ENCODE results near the gene IRX6. TPM values are rescaled to one million over a fixed set of nuclear protein-coding genes. Genes with fewer than 3 reads are reported as not detected.

Gene IRX6
- polyA plus RNA-seq (0.04 TPM in 1 of 3 replicates, not detected in the others), polyA minus RNA-seq (0.13 TPM in 1 of 3 replicates, not detected in the others)
- polyA plus RNA-seq (2011; ENCODE audit: low read depth): not detected
- 0.02 TPM in 1 of 2 replicates, not detected in the other for polyA plus RNA-seq (2011; cell fraction: cytosol; rRNA removed)
- not detected in 2 replicates for polyA plus RNA-seq (2011; cell fraction: nucleus; rRNA removed)
- not detected in 2 replicates for polyA plus RNA-seq (2012; ENCODE audit: low replicate concordance)
- not detected for polyA minus RNA-seq (2011; cell fraction: cytosol; rRNA and poly(A)+ RNA removed)
- polyA minus RNA-seq (2011; cell fraction: nucleus; rRNA and poly(A)+ RNA removed): not detected in 2 replicates

GRCh38 chr16:55323637-55324271 lies at the start of gene IRX6:
Gene IRX6 (plus strand): TSS chr16:55324203. CDS start chr16:55325092, 889 bp downstream.
- peak within 1 kb of the TSS; percentile 22 for H3K4me2 ChIP-seq (ENCODE audit: control insufficient read depth, extremely low read depth, insufficient read depth, low read depth, low read length)
- FAIRE-seq (no peak), DNase-seq (ENCODE audit: low read depth, low spot score) (peak; percentile 9)
- dilution Hi-C loops (cut with MboI; ENCODE audit: extremely low pct_ligation_motif_present, low sequenced_read_pairs): no loop called here
- no peak within 1 kb of the TSS for H2AFZ ChIP-seq (ENCODE audit: control insufficient read depth, low read length)
- H3K4me1 ChIP-seq (ENCODE audit: control insufficient read depth, extremely low read depth, insufficient read depth, low read length): no peaks in the 10 kb centered on the region
- TF ChIP-seq EZH2 (IDR thresholded peaks at IDR 0.05; ENCODE audit: low read length): no peak
- TF ChIP-seq, protein P1, sequence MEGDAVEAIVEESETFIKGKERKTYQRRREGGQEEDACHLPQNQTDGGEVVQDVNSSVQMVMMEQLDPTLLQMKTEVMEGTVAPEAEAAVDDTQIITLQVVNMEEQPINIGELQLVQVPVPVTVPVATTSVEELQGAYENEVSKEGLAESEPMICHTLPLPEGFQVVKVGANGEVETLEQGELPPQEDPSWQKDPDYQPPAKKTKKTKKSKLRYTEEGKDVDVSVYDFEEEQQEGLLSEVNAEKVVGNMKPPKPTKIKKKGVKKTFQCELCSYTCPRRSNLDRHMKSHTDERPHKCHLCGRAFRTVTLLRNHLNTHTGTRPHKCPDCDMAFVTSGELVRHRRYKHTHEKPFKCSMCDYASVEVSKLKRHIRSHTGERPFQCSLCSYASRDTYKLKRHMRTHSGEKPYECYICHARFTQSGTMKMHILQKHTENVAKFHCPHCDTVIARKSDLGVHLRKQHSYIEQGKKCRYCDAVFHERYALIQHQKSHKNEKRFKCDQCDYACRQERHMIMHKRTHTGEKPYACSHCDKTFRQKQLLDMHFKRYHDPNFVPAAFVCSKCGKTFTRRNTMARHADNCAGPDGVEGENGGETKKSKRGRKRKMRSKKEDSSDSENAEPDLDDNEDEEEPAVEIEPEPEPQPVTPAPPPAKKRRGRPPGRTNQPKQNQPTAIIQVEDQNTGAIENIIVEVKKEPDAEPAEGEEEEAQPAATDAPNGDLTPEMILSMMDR (optimal IDR thresholded peaks at IDR 0.05 in 1 of 3, IDR thresholded peaks at IDR 0.05 in 1 of 3, conservative IDR thresholded peaks at IDR 0.05 in 1 of 3; ENCODE audit: extremely low read depth in 1 of 3, insufficient read depth in 2 of 3, low read length in 3 of 3): peak; percentile 37 to 71 (median 44)
- H3K79me2 ChIP-seq (ENCODE audit: control insufficient read depth, insufficient read depth, low read length): no peaks in the 10 kb centered on the region
- H3K9ac ChIP-seq (ENCODE audit: control insufficient read depth, extremely low read depth, insufficient read depth, low read length): no peak within 1 kb of the TSS
- no peaks in the 10 kb centered on the region for H3K9me1 ChIP-seq (ENCODE audit: control insufficient read depth, extremely low read depth, insufficient read depth, low read length)
- no peaks in the 10 kb centered on the region for H4K20me1 ChIP-seq (ENCODE audit: control insufficient read depth, extremely low read depth, insufficient read depth, low read length)
- peaks cover 34% of the 10 kb centered on the region for H3K27me3 ChIP-seq (ENCODE audit: control insufficient read depth, extremely low read depth, insufficient read depth, low read length)
- no peaks in the 10 kb centered on the region for H3K36me3 ChIP-seq (ENCODE audit: control insufficient read depth in 2 of 2, extremely low read depth in 1 of 2, insufficient read depth in 2 of 2, low read length in 2 of 2)
- H3K9me3 ChIP-seq (ENCODE audit: control insufficient read depth, low read depth, low read length): no peaks in the 10 kb centered on the region
- H3K27ac ChIP-seq (ENCODE audit: control insufficient read depth, insufficient read depth, low read length): no peak within 1 kb of the TSS
- no peak within 1 kb of the TSS for H3K4me3 ChIP-seq (ENCODE audit: control insufficient read depth in 2 of 3, extremely low read depth in 1 of 3, insufficient read depth in 2 of 3, low read depth in 1 of 3, low read length in 3 of 3)

GRCh38 chr16:55274391-55274790 lies 49.6 kb upstream of the IRX6 start:
- TF ChIP-seq, protein P1 (optimal IDR thresholded peaks at IDR 0.05 in 1 of 3, IDR thresholded peaks at IDR 0.05 in 1 of 3, conservative IDR thresholded peaks at IDR 0.05 in 1 of 3; ENCODE audit: extremely low read depth in 1 of 3, insufficient read depth in 2 of 3, low read length in 3 of 3): no peak
- TF ChIP-seq EZH2 (IDR thresholded peaks at IDR 0.05; ENCODE audit: low read length): no peak

More at GRCh38 chr16:55274391-55274790, 49.6 kb upstream of the IRX6 start:
- Histone ChIP-seq H3K4me1 (ENCODE audit: control insufficient read depth, extremely low read depth, insufficient read depth, low read length) (no peaks in the 10 kb centered on the region), H3K4me3 (ENCODE audit: control insufficient read depth in 2 of 3, extremely low read depth in 1 of 3, insufficient read depth in 2 of 3, low read depth in 1 of 3, low read length in 3 of 3) (no peak overlapping the region), H3K79me2 (ENCODE audit: control insufficient read depth, insufficient read depth, low read length) (no peaks in the 10 kb centered on the region), H2AFZ (ENCODE audit: control insufficient read depth, low read length) (no peak overlapping the region), H3K27ac (ENCODE audit: control insufficient read depth, insufficient read depth, low read length) (no peak overlapping the region), H3K36me3 (ENCODE audit: control insufficient read depth in 2 of 2, extremely low read depth in 1 of 2, insufficient read depth in 2 of 2, low read length in 2 of 2) (no peaks in the 10 kb centered on the region), H3K9me1 (ENCODE audit: control insufficient read depth, extremely low read depth, insufficient read depth, low read length) (no peaks in the 10 kb centered on the region), H3K9ac (ENCODE audit: control insufficient read depth, extremely low read depth, insufficient read depth, low read length) (no peak overlapping the region), H3K27me3 (ENCODE audit: control insufficient read depth, extremely low read depth, insufficient read depth, low read length) (no peaks in the 10 kb centered on the region), H3K9me3 (ENCODE audit: control insufficient read depth, low read depth, low read length) (no peaks in the 10 kb centered on the region), H4K20me1 (ENCODE audit: control insufficient read depth, extremely low read depth, insufficient read depth, low read length) (no peaks in the 10 kb centered on the region), H3K4me2 (ENCODE audit: control insufficient read depth, extremely low read depth, insufficient read depth, low read depth, low read length) (no peak overlapping the region)
- DNase-seq (ENCODE audit: low read depth, low spot score) (no peak), FAIRE-seq (no peak)
- dilution Hi-C loops (cut with MboI; ENCODE audit: extremely low pct_ligation_motif_present, low sequenced_read_pairs): loop anchor here (25.0 kb wide), 1 partner anchor 237 kb away; no protein-coding TSS in a partner anchor

Measured in keratinocyte (primary cell).